GM23338 (cell line): ENCODE results near the gene RASSF4. TPM values are rescaled to one million over a fixed set of nuclear protein-coding genes. Genes with fewer than 3 reads are reported as not detected.

ENCODE experiments used
- ATAC-seq: fragments of 200-7000 bp; cut with Tn5 transposase; 3 replicates; pipeline ENCODE4 v1.9.1; 2020
- DNase-seq: peaks from one replicate; pipeline ENCODE4 v3.0.0-alpha.2; 2015; ENCODE audit warnings: low spot score
- H2AFZ ChIP-seq: fragments of 200-600 bp; sonication (generic); 2 replicates; pipeline ENCODE4 v1.8.0; 2016; ENCODE audit warnings: antibody characterized with exemption, mild to moderate bottlenecking, moderate library complexity
- H3F3A ChIP-seq: fragments of 200-600 bp; sonication (generic); replicated peaks from 2 replicates; pipeline ENCODE4 v1.8.0; 2017; ENCODE audit warnings: antibody characterized with exemption, mixed run types, low read depth
- H3K27ac ChIP-seq: fragments of 200-600 bp; sonication (generic); 2 replicates; pipeline ENCODE4 v1.6.1; 2016; ENCODE audit warnings: low read depth
- H3K27me3 ChIP-seq: fragments of 200-600 bp; sonication (generic); 2 replicates; pipeline ENCODE4 v1.8.0; 2016; ENCODE audit warnings: mild to moderate bottlenecking, mixed run types, moderate library complexity; ENCODE audit not compliant: insufficient read depth
- H3K36me3 ChIP-seq: fragments of 200-600 bp; sonication (generic); 2 replicates; pipeline ENCODE4 v1.8.0; 2016; ENCODE audit warnings: mild to moderate bottlenecking; ENCODE audit not compliant: insufficient read depth
- H3K4me1 ChIP-seq: fragments of 200-600 bp; sonication (generic); 2 replicates; pipeline ENCODE4 v1.8.0; 2016; ENCODE audit warnings: mild to moderate bottlenecking, moderate library complexity; ENCODE audit not compliant: insufficient read depth
- H3K4me2 ChIP-seq: fragments of 200-600 bp; sonication (generic); 2 replicates; pipeline ENCODE4 v1.7.1; 2017; ENCODE audit warnings: mixed run types
- H3K4me3 ChIP-seq: fragments of 200-600 bp; sonication (generic); 2 replicates; pipeline ENCODE4 v1.6.1; 2016; ENCODE audit warnings: mixed run types
- H3K79me2 ChIP-seq: fragments of 200-600 bp; sonication (generic); replicated peaks from 2 replicates; pipeline ENCODE4 v1.8.0; 2017; ENCODE audit warnings: mild to moderate bottlenecking; ENCODE audit not compliant: insufficient read depth
- H3K9me2 ChIP-seq: fragments of 200-600 bp; sonication (generic); 2 replicates; pipeline ENCODE4 v1.8.0; 2017; ENCODE audit not compliant: insufficient read depth
- H4K20me1 ChIP-seq: fragments of 200-600 bp; sonication (generic); replicated peaks from 2 replicates; pipeline ENCODE4 v1.8.0; 2017; ENCODE audit warnings: mild to moderate bottlenecking; ENCODE audit not compliant: insufficient read depth
- H3K27ac Mint-ChIP-seq: 2 replicates; pipeline ENCODE4 v1.8.0; 2020; ENCODE audit warnings: inconsistent platforms, mild to moderate bottlenecking, moderate library complexity, mixed read lengths
- H3K27me3 Mint-ChIP-seq: 3 replicates; pipeline ENCODE4 v1.8.0; 2022; ENCODE audit warnings: low read depth, mild to moderate bottlenecking, moderate library complexity, mixed read lengths, inconsistent platforms; ENCODE audit not compliant: insufficient read depth, poor library complexity
- H3K36me3 Mint-ChIP-seq: 3 replicates; pipeline ENCODE4 v1.8.0; 2021; ENCODE audit warnings: low read depth, mild to moderate bottlenecking, inconsistent platforms, moderate library complexity, mixed read lengths
- H3K4me1 Mint-ChIP-seq: 3 replicates; pipeline ENCODE4 v1.8.0; 2020; ENCODE audit warnings: mild to moderate bottlenecking, inconsistent platforms, mixed read lengths
- H3K4me3 Mint-ChIP-seq: 3 replicates; pipeline ENCODE4 v1.8.0; 2021; ENCODE audit warnings: moderate library complexity, mild to moderate bottlenecking, inconsistent platforms, mixed read lengths
- H3K9me3 Mint-ChIP-seq: 3 replicates; pipeline ENCODE4 v1.8.0; 2020; ENCODE audit warnings: moderate library complexity, mild to moderate bottlenecking, inconsistent platforms, mixed read lengths
- ETS1 ChIP-seq: IDR thresholded peaks from 2 replicates; pipeline ENCODE4 v1.6.1; 2016; ENCODE audit warnings: antibody characterized with exemption
- EZH2 ChIP-seq: fragments of 200-600 bp; sonication (generic); IDR thresholded peaks from one replicate; pipeline ENCODE4 v1.8.0; 2017; ENCODE audit warnings: antibody characterized with exemption, mild to moderate bottlenecking, low read depth; ENCODE audit not compliant: unreplicated experiment
- EZH2phosphoT487 ChIP-seq: fragments of 200-600 bp; sonication (generic); IDR thresholded peaks from one replicate; pipeline ENCODE4 v1.8.1; 2018; ENCODE audit warnings: antibody characterized with exemption; ENCODE audit not compliant: unreplicated experiment
- JUNB ChIP-seq: IDR thresholded peaks from one replicate; pipeline ENCODE4 v1.6.1; 2016; ENCODE audit warnings: antibody characterized with exemption; ENCODE audit not compliant: unreplicated experiment
- NANOG ChIP-seq: IDR thresholded peaks from 2 replicates; pipeline ENCODE4 v1.6.1; 2016; ENCODE audit warnings: antibody characterized with exemption, borderline replicate concordance
- POLR2AphosphoS5 ChIP-seq: IDR thresholded peaks from 2 replicates; pipeline ENCODE4 v1.6.1; 2016; ENCODE audit warnings: antibody characterized with exemption, low read depth
- REST ChIP-seq: IDR thresholded peaks from one replicate; pipeline ENCODE4 v1.6.1; 2018; ENCODE audit warnings: antibody characterized with exemption; ENCODE audit not compliant: unreplicated experiment
- ZNF331 ChIP-seq: fragments of 250-450 bp; sonication (Bioruptor Pico); IDR thresholded peaks from 2 replicates; pipeline ENCODE4 v1.5.0; 2020; ENCODE audit warnings: low read depth, mild to moderate bottlenecking, moderate library complexity
- long read RNA-seq: library from polyadenylated mRNA; unstranded; transcript quantifications from one replicate; pipeline ENCODE4 v2.0.0, GENCODE V29; 2020; ENCODE audit not compliant: unreplicated experiment
- polyA plus RNA-seq: library from polyadenylated mRNA; unstranded; fragments of >200 nt; fragmentation: Nextera tagmentation; extraction: Ambion mirVana; gene quantifications from 2 replicates; pipeline ENCODE4 v1.2.1, GENCODE V29; 2016
- total RNA-seq: library from RNA; depleted of rRNA; stranded (reverse); fragments of >200 nt; shearing (Covaris generic); gene quantifications from 2 replicates; pipeline ENCODE4 v1.2.3, GENCODE V29; 2014; rRNA removed

The RASSF4 gene
- total RNA-seq (10.3 and 12.4 TPM in 2 replicates), polyA plus RNA-seq (13.6 and 17.8 TPM in 2 replicates)
- long read RNA-seq, partial matches to known transcripts = 2 of 9 reads
- long read RNA-seq, other reads (novel, unspliced or antisense) = 4 of 9 reads

- ATAC-seq (peak; percentile 93), DNase-seq (peak; percentile 96)
- Histone ChIP-seq H3K4me1 (peaks cover 51% of the 10 kb centered on the region), H3K27ac (peak within 1 kb of the TSS; percentile 65; the same call in 1 of the 2 replicates), H3K79me2 (no peaks in the 10 kb centered on the region), H3K4me2 (peak within 1 kb of the TSS; percentile 93), H3F3A (0 out of 2 replicates have a peak, but pooled peaks cover under 1% of the 10 kb centered on the region), H3K27me3 (peaks cover 9% of the 10 kb centered on the region), H3K4me3 (peak within 1 kb of the TSS; percentile 76), H3K36me3 (no peaks in the 10 kb centered on the region), H4K20me1 (no peaks in the 10 kb centered on the region), H3K9me2 (no peaks in the 10 kb centered on the region), H2AFZ (peak within 1 kb of the TSS; percentile 87; the same call in 1 of the 2 replicates)
- H3K36me3 Mint-ChIP-seq = peaks cover 8% of the 10 kb centered on the region; the same call in 2 of the 3 replicates
- peak within 1 kb of the TSS; percentile 77 for H3K27ac Mint-ChIP-seq
- TF ChIP-seq POLR2AphosphoS5 = peak; percentile 91
- no peak for TF ChIP-seq EZH2
- peak within 1 kb of the TSS; percentile 81 for H3K4me3 Mint-ChIP-seq
- H3K27me3 Mint-ChIP-seq = peaks cover 28% of the 10 kb centered on the region
- peaks cover 57% of the 10 kb centered on the region for H3K4me1 Mint-ChIP-seq
- H3K9me3 Mint-ChIP-seq = no peaks in the 10 kb centered on the region; the same call in 2 of the 3 replicates
Observed at GRCh38 chr10:44959247-44960087, at the start of gene RASSF4. TSS of gene RASSF4 (plus strand) at chr10:44959802. CDS start at chr10:44970203, 10,401 bp downstream.

GRCh38 chr10:44909910-44910309 is 49.7 kb upstream of the RASSF4 start:
- no peaks in the 10 kb centered on the region for H3K36me3 Mint-ChIP-seq
- Histone ChIP-seq H3F3A (no peaks in the 10 kb centered on the region), H3K27me3 (no peaks in the 10 kb centered on the region), H2AFZ (no peak overlapping the region), H3K36me3 (no peaks in the 10 kb centered on the region), H3K4me3 (no peak overlapping the region), H3K9me2 (no peaks in the 10 kb centered on the region; the same call in 1 of the 2 replicates), H3K4me2 (no peak overlapping the region), H4K20me1 (no peaks in the 10 kb centered on the region), H3K79me2 (no peaks in the 10 kb centered on the region), H3K27ac (no peak overlapping the region), H3K4me1 (peaks cover 5% of the 10 kb centered on the region; the same call in 1 of the 2 replicates)
- no peak overlapping the region for H3K27ac Mint-ChIP-seq
- H3K4me3 Mint-ChIP-seq = no peak overlapping the region
- no peaks in the 10 kb centered on the region for H3K9me3 Mint-ChIP-seq
- ATAC-seq (no peak), DNase-seq (no peak)
- H3K4me1 Mint-ChIP-seq = peaks cover 34% of the 10 kb centered on the region
- peaks cover 12% of the 10 kb centered on the region for H3K27me3 Mint-ChIP-seq
- TF ChIP-seq REST (no peak), EZH2 (no peak), EZH2phosphoT487 (no peak), ZNF331 (CRISPR knock-in tag) (no peak), POLR2AphosphoS5 (no peak), JUNB (no peak), ETS1 (no peak), NANOG (no peak)
